ENCODE data around the gene DDX3Y. TPM values are rescaled to one million over a fixed set of nuclear protein-coding genes. Genes with fewer than 3 reads are reported as not detected.

DDX3Y gene
- total RNA-seq, 1 donor from 2014 or later = 34.3 TPM

DNA sequence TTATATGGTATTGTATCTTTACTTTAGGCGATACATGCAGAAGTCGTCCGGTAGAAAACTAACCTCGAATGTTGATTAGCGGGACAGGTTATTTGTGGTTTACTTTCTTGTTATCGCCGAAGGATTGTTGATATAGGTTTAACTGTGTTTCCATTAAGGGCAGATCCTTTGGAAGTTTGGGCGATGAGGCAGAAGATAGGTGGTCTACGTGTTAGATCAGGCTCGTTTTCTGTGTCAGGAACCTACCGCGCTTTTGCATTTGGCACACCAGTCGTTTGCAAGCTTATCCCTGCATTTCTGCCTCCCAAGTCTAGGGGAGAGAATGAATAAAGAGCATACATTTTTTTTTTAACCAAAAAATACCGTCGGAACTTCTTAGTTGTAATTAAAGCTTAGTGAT, 1.2 kb downstream of the DDX3Y start:
- DNase-seq (ENCODE audit: low read depth) = no peak
- peak overlapping the region; percentile 83 for H3K4me3 ChIP-seq (ENCODE audit: low read depth, low read length)
- TF ChIP-seq, protein P1, sequence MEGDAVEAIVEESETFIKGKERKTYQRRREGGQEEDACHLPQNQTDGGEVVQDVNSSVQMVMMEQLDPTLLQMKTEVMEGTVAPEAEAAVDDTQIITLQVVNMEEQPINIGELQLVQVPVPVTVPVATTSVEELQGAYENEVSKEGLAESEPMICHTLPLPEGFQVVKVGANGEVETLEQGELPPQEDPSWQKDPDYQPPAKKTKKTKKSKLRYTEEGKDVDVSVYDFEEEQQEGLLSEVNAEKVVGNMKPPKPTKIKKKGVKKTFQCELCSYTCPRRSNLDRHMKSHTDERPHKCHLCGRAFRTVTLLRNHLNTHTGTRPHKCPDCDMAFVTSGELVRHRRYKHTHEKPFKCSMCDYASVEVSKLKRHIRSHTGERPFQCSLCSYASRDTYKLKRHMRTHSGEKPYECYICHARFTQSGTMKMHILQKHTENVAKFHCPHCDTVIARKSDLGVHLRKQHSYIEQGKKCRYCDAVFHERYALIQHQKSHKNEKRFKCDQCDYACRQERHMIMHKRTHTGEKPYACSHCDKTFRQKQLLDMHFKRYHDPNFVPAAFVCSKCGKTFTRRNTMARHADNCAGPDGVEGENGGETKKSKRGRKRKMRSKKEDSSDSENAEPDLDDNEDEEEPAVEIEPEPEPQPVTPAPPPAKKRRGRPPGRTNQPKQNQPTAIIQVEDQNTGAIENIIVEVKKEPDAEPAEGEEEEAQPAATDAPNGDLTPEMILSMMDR (conservative IDR thresholded peaks at IDR 0.05; ENCODE audit: low read depth, low read length) = no peak

DNA sequence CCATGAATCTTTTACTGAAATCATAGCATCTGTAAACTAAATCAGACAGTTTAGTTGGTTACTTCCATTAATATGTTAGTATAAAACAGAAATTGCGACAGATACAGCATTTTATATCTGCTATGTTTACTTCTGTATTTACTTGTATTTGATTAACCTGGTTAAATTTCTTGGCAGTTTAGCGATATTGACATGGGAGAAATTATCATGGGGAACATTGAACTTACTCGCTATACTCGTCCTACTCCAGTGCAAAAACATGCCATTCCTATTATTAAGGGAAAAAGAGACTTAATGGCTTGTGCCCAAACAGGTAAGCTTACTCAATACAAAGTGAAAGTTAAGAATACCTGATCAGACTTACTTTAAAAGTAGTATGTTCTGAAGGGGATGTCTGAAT, 8.9 kb downstream of the DDX3Y start:
- DNase-seq (ENCODE audit: low read depth) = no peak
- TF ChIP-seq, protein P1 (conservative IDR thresholded peaks at IDR 0.05; ENCODE audit: low read depth, low read length) = no peak
- H3K4me3 ChIP-seq (ENCODE audit: low read depth, low read length) = no peak overlapping the region

DNA sequence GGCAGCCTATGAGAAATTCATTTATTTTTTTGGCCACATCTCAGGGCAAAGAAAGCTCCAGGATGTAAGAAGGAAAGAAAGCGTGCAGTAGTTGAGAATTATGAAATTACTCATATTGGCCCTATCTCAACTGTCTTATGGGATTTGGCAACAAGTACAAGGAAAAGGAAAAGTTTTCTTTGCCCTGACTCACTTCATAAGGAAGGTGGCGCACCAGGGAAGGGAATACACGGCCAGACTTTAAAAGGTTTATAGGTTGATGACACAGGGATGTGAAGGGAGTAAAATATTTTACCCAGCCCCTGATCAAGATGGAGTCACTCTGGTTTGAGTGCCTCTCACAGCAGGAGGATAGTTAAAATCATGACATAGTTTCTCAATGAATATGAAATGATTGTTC, 23.4 kb downstream of the DDX3Y start:
- no peak for DNase-seq (ENCODE audit: low read depth)
- TF ChIP-seq, protein P1 (conservative IDR thresholded peaks at IDR 0.05; ENCODE audit: low read depth, low read length) = peak; percentile 29
- H3K4me3 ChIP-seq (ENCODE audit: low read depth, low read length) = no peak overlapping the region

DNA sequence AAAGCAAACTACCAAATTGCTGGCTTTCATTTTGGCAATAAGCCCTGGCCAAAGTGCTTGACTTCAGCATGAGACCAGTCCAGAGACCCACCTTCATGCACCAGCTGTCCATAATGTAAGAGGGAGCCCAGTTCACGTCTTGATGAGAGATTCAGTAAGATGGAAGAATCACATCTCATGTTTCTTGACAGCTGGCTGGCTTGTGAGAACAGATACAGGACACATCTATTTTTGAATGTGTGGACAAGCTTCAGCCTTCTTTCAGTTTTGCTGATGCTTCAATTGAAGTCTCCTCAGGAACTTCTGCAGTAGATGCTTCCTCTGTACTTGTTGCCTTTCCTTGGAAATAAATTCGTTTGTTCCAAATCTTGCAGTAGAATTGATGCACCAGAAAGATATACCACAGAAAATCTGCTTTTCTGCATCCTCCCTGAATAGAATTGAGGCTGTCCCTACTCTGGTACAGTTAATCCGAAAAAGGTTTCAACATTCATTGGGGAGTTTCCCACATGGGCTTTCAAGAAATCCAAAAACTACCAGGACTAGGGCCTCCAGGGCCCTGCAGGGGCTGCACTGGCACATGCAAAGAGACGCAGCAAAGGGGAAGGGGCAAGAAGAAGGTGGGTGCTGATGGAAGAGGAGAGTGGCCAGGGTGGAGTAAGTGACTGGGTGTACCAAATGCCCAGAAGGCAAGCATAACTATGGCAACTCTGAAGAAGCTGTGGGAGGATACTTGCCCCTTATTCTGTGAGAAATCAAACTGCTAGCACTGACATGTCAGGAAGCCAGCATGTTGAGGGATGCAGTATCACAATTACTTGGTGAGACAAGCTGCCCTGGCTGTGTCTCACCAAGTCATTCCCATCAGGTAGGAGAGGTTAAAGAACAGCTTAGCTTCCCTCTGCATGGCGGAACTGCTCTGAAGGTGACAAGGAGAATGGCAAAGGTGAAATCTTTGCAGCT, 37.3 kb downstream of the DDX3Y start:
- no peak for DNase-seq (ENCODE audit: low read depth)
- TF ChIP-seq, protein P1 (conservative IDR thresholded peaks at IDR 0.05; ENCODE audit: low read depth, low read length) = no peak
- no peak overlapping the region for H3K4me3 ChIP-seq (ENCODE audit: low read depth, low read length)

Other genes starting within 250 kb of the DDX3Y start
- 12.4 and 25.7 TPM in 2 replicates for gene USP9Y, start 203.6 kb upstream of the DDX3Y start, total RNA-seq

All from epithelial cell of proximal tubule (primary cell).